Stimulated activated naive CD8-positive, alpha-beta T cell treated with anti-CD3 and anti-CD28 coated beads, Interleukin-15, amount 100 ng/mL, for 72 hours (primary cell): ENCODE data around the gene EIF4EBP3.

Experiments used
- ATAC-seq: fragments of 150-1000 bp; cut with Tn5 transposase; 2 replicates; pipeline ENCODE4 v1.10.0; 2021; ENCODE audit warnings: mild to moderate bottlenecking, moderate library complexity
- DNase-seq, 2 donors: peaks; one replicate each; pipeline ENCODE4 v3.0.0; 2021 to 2022
- H3K27ac Mint-ChIP-seq, 2 donors: one replicate each; pipeline ENCODE4 v1.8.0; 2022; ENCODE audit warnings: mild to moderate bottlenecking in 2 of 2, mixed read lengths in 2 of 2, moderate library complexity in 2 of 2
- H3K27me3 Mint-ChIP-seq: one replicate; pipeline ENCODE4 v1.8.0; 2022; ENCODE audit warnings: mixed read lengths
- H3K4me1 Mint-ChIP-seq: one replicate; pipeline ENCODE4 v1.8.0; 2022; ENCODE audit warnings: mild to moderate bottlenecking, mixed read lengths
- H3K4me3 Mint-ChIP-seq, 2 donors: one replicate each; pipeline ENCODE4 v1.8.0; 2022; ENCODE audit warnings: mild to moderate bottlenecking in 2 of 2, mixed read lengths in 2 of 2, moderate library complexity in 1 of 2
- H3K9me3 Mint-ChIP-seq, 2 donors: one replicate each; pipeline ENCODE4 v1.8.0; 2022; ENCODE audit warnings: mixed read lengths in 2 of 2

EIF4EBP3 gene

GRCh38 chr5:140550147-140551079, 3.0 kb downstream of the EIF4EBP3 start:
- H3K27ac Mint-ChIP-seq = peak overlapping the region; percentile 3 to 22
- H3K4me1 Mint-ChIP-seq = peaks cover 80% of the 10 kb centered on the region
- no peak for ATAC-seq
- peak overlapping the region; percentile 5 to 9 for H3K4me3 Mint-ChIP-seq
- no peaks in the 10 kb centered on the region for H3K9me3 Mint-ChIP-seq
- H3K27me3 Mint-ChIP-seq = no peaks in the 10 kb centered on the region
- DNase-seq = no peak

- ATAC-seq (no peak), DNase-seq (no peak)
- Mint-ChIP-seq H3K27ac (peak overlapping the region in 1 of 2 donors; percentile 51), H3K4me3 (peak overlapping the region in 1 of 2 donors; percentile 28), H3K9me3 (no peaks in the 10 kb centered on the region), H3K27me3 (no peaks in the 10 kb centered on the region), H3K4me1 (peaks cover 87% of the 10 kb centered on the region)
These were observed 4.4 kb downstream of the EIF4EBP3 start for GRCh38 chr5:140551872-140552271.

- peaks cover 85% of the 10 kb centered on the region for H3K4me1 Mint-ChIP-seq
- ATAC-seq (peak; percentile 31), DNase-seq (no peak)
- peak overlapping the region; percentile 22 to 51 for H3K27ac Mint-ChIP-seq
- peak overlapping the region; percentile 78 to 90 for H3K4me3 Mint-ChIP-seq
- H3K9me3 Mint-ChIP-seq = no peaks in the 10 kb centered on the region
- H3K27me3 Mint-ChIP-seq = no peaks in the 10 kb centered on the region
These were observed 6.2 kb downstream of the EIF4EBP3 start for GRCh38 chr5:140553657-140554056.

- ATAC-seq (no peak), DNase-seq (no peak)
- no peaks in the 10 kb centered on the region for H3K9me3 Mint-ChIP-seq
- no peaks in the 10 kb centered on the region for H3K27me3 Mint-ChIP-seq
- peaks cover 77% of the 10 kb centered on the region for H3K4me1 Mint-ChIP-seq
- peak overlapping the region; percentile 51 to 83 for H3K27ac Mint-ChIP-seq
- peak overlapping the region; percentile 78 to 90 for H3K4me3 Mint-ChIP-seq
These were observed 7.0 kb downstream of the EIF4EBP3 start for GRCh38 chr5:140554454-140554853.

- ATAC-seq = peak; percentile 41
- peak overlapping the region; percentile 44 to 91 for H3K27ac Mint-ChIP-seq
- H3K27me3 Mint-ChIP-seq = no peaks in the 10 kb centered on the region
- H3K4me3 Mint-ChIP-seq = peak overlapping the region; percentile 78 to 90
- no peak for DNase-seq
- H3K9me3 Mint-ChIP-seq = no peaks in the 10 kb centered on the region
- peaks cover 63% of the 10 kb centered on the region for H3K4me1 Mint-ChIP-seq
These were observed 8.4 kb downstream of the EIF4EBP3 start for GRCh38 chr5:140555747-140556312.

GRCh38 chr5:140556438-140556837, 9.0 kb downstream of the EIF4EBP3 start:
- DNase-seq (no peak), ATAC-seq (no peak)
- Mint-ChIP-seq H3K27ac (peak overlapping the region; percentile 68 to 95), H3K27me3 (no peaks in the 10 kb centered on the region), H3K9me3 (no peaks in the 10 kb centered on the region), H3K4me3 (peak overlapping the region; percentile 78 to 90), H3K4me1 (peaks cover 57% of the 10 kb centered on the region)

- H3K9me3 Mint-ChIP-seq = no peaks in the 10 kb centered on the region
- peak within 1 kb of the TSS; percentile 95 to 97 for H3K27ac Mint-ChIP-seq
These were observed 9.8 kb downstream of the EIF4EBP3 start, which contains the start of gene SRA1 for GRCh38 chr5:140557136-140557805. SRA1 (minus strand) TSS chr5:140557473; CDS start chr5:140557452, 21 bp downstream.

GRCh38 chr5:140557965-140558364, 10.5 kb downstream of the EIF4EBP3 start:
- Mint-ChIP-seq H3K9me3 (no peaks in the 10 kb centered on the region), H3K4me3 (peak overlapping the region; percentile 78 to 90), H3K27me3 (no peaks in the 10 kb centered on the region), H3K27ac (peak overlapping the region; percentile 95 to 97), H3K4me1 (peaks cover 52% of the 10 kb centered on the region)
- ATAC-seq (no peak), DNase-seq (no peak)

More at GRCh38 chr5:140557136-140557805, 9.8 kb downstream of the EIF4EBP3 start, which contains the start of gene SRA1:
- H3K27me3 Mint-ChIP-seq = no peaks in the 10 kb centered on the region
- peaks cover 50% of the 10 kb centered on the region for H3K4me1 Mint-ChIP-seq
- ATAC-seq (peak; percentile 93), DNase-seq (peak; percentile 82 to 87)
- peak within 1 kb of the TSS; percentile 78 to 90 for H3K4me3 Mint-ChIP-seq

- Mint-ChIP-seq H3K9me3 (no peaks in the 10 kb centered on the region), H3K4me3 (no peak overlapping the region), H3K27me3 (no peaks in the 10 kb centered on the region), H3K4me1 (peaks cover 52% of the 10 kb centered on the region), H3K27ac (no peak overlapping the region)
- ATAC-seq (no peak), DNase-seq (no peak)
These were observed 11.1 kb downstream of the EIF4EBP3 start for GRCh38 chr5:140558542-140558941.

- ATAC-seq (no peak), DNase-seq (no peak)
- H3K27me3 Mint-ChIP-seq = no peaks in the 10 kb centered on the region
- H3K27ac Mint-ChIP-seq = no peak overlapping the region
- H3K4me1 Mint-ChIP-seq = peaks cover 45% of the 10 kb centered on the region
- H3K9me3 Mint-ChIP-seq = no peaks in the 10 kb centered on the region
- H3K4me3 Mint-ChIP-seq = no peak overlapping the region
These were observed 12.8 kb downstream of the EIF4EBP3 start for GRCh38 chr5:140560227-140560626.

GRCh38 chr5:140561753-140562523, 14.5 kb downstream of the EIF4EBP3 start:
- Mint-ChIP-seq H3K27me3 (no peaks in the 10 kb centered on the region), H3K4me3 (no peak overlapping the region), H3K27ac (peak overlapping the region in 1 of 2 donors; percentile 44), H3K9me3 (no peaks in the 10 kb centered on the region), H3K4me1 (peaks cover 48% of the 10 kb centered on the region)
- no peak for ATAC-seq
- DNase-seq = no peak

GRCh38 chr5:140563596-140563995, 16.1 kb downstream of the EIF4EBP3 start:
- Mint-ChIP-seq H3K27me3 (no peaks in the 10 kb centered on the region), H3K9me3 (no peaks in the 10 kb centered on the region), H3K27ac (peak overlapping the region; percentile 89 to 99), H3K4me1 (peaks cover 54% of the 10 kb centered on the region), H3K4me3 (peak overlapping the region; percentile 91 to 98)
- DNase-seq (no peak), ATAC-seq (no peak)

- ATAC-seq (peak; percentile 92), DNase-seq (peak; percentile 95 to 98)
- Mint-ChIP-seq H3K4me3 (peak within 1 kb of the TSS; percentile 91 to 98), H3K27ac (peak within 1 kb of the TSS; percentile 96 to 99), H3K9me3 (no peaks in the 10 kb centered on the region), H3K27me3 (no peaks in the 10 kb centered on the region), H3K4me1 (peaks cover 62% of the 10 kb centered on the region)
These were observed 16.9 kb downstream of the EIF4EBP3 start, which contains the start of the genes APBB3 and SLC35A4 for GRCh38 chr5:140564196-140565023. APBB3 (minus strand) TSS chr5:140564598; CDS start chr5:140564245, 353 bp downstream. SLC35A4 (plus strand) TSS chr5:140564828; CDS start chr5:140567170, 2,342 bp downstream.
